Measurements from ENCODE around the gene DNAH14.

GRCh38 chr1:225277445-225277844, 348.0 kb downstream of the DNAH14 start:
- no peak for TF ChIP-seq PBX3 (IDR thresholded peaks at IDR 0.05; ENCODE audit: insufficient replicate concordance, low read depth, low read length)
- TF ChIP-seq CBFB (IDR thresholded peaks at IDR 0.05; ENCODE audit: low read depth): no peak
- TF ChIP-seq NKRF (conservative IDR thresholded peaks at IDR 0.05): no peak
- TF ChIP-seq YBX1 (IDR thresholded peaks at IDR 0.05): no peak
- no peak for TF ChIP-seq USF2 (IDR thresholded peaks at IDR 0.05; ENCODE audit: borderline replicate concordance, low read depth, low read length)
- no peak for TF ChIP-seq GATAD2B (conservative IDR thresholded peaks at IDR 0.05; ENCODE audit: low read depth)

Measured in GM12878 (cell line).